GM23338 (cell line): ENCODE data around the gene SPRR1A. TPM values are rescaled to one million over a fixed set of nuclear protein-coding genes. Genes with fewer than 3 reads are reported as not detected.

Source experiments
- ATAC-seq: fragments of 200-7000 bp; cut with Tn5 transposase; 3 replicates; pipeline ENCODE4 v1.9.1; 2020
- DNase-seq: peaks from one replicate; pipeline ENCODE4 v3.0.0-alpha.2; 2015; ENCODE audit warnings: low spot score
- H2AFZ ChIP-seq: fragments of 200-600 bp; sonication (generic); 2 replicates; pipeline ENCODE4 v1.8.0; 2016; ENCODE audit warnings: antibody characterized with exemption, mild to moderate bottlenecking, moderate library complexity
- H3F3A ChIP-seq: fragments of 200-600 bp; sonication (generic); replicated peaks from 2 replicates; pipeline ENCODE4 v1.8.0; 2017; ENCODE audit warnings: antibody characterized with exemption, mixed run types, low read depth
- H3K27ac ChIP-seq: fragments of 200-600 bp; sonication (generic); 2 replicates; pipeline ENCODE4 v1.6.1; 2016; ENCODE audit warnings: low read depth
- H3K27me3 ChIP-seq: fragments of 200-600 bp; sonication (generic); 2 replicates; pipeline ENCODE4 v1.8.0; 2016; ENCODE audit warnings: mild to moderate bottlenecking, mixed run types, moderate library complexity; ENCODE audit not compliant: insufficient read depth
- H3K36me3 ChIP-seq: fragments of 200-600 bp; sonication (generic); 2 replicates; pipeline ENCODE4 v1.8.0; 2016; ENCODE audit warnings: mild to moderate bottlenecking; ENCODE audit not compliant: insufficient read depth
- H3K4me1 ChIP-seq: fragments of 200-600 bp; sonication (generic); 2 replicates; pipeline ENCODE4 v1.8.0; 2016; ENCODE audit warnings: mild to moderate bottlenecking, moderate library complexity; ENCODE audit not compliant: insufficient read depth
- H3K4me2 ChIP-seq: fragments of 200-600 bp; sonication (generic); 2 replicates; pipeline ENCODE4 v1.7.1; 2017; ENCODE audit warnings: mixed run types
- H3K4me3 ChIP-seq: fragments of 200-600 bp; sonication (generic); 2 replicates; pipeline ENCODE4 v1.6.1; 2016; ENCODE audit warnings: mixed run types
- H3K79me2 ChIP-seq: fragments of 200-600 bp; sonication (generic); replicated peaks from 2 replicates; pipeline ENCODE4 v1.8.0; 2017; ENCODE audit warnings: mild to moderate bottlenecking; ENCODE audit not compliant: insufficient read depth
- H3K9me2 ChIP-seq: fragments of 200-600 bp; sonication (generic); 2 replicates; pipeline ENCODE4 v1.8.0; 2017; ENCODE audit not compliant: insufficient read depth
- H4K20me1 ChIP-seq: fragments of 200-600 bp; sonication (generic); replicated peaks from 2 replicates; pipeline ENCODE4 v1.8.0; 2017; ENCODE audit warnings: mild to moderate bottlenecking; ENCODE audit not compliant: insufficient read depth
- H3K27ac Mint-ChIP-seq: 2 replicates; pipeline ENCODE4 v1.8.0; 2020; ENCODE audit warnings: inconsistent platforms, mild to moderate bottlenecking, moderate library complexity, mixed read lengths
- H3K27me3 Mint-ChIP-seq: 3 replicates; pipeline ENCODE4 v1.8.0; 2022; ENCODE audit warnings: low read depth, mild to moderate bottlenecking, moderate library complexity, mixed read lengths, inconsistent platforms; ENCODE audit not compliant: insufficient read depth, poor library complexity
- H3K36me3 Mint-ChIP-seq: 3 replicates; pipeline ENCODE4 v1.8.0; 2021; ENCODE audit warnings: low read depth, mild to moderate bottlenecking, inconsistent platforms, moderate library complexity, mixed read lengths
- H3K4me1 Mint-ChIP-seq: 3 replicates; pipeline ENCODE4 v1.8.0; 2020; ENCODE audit warnings: mild to moderate bottlenecking, inconsistent platforms, mixed read lengths
- H3K4me3 Mint-ChIP-seq: 3 replicates; pipeline ENCODE4 v1.8.0; 2021; ENCODE audit warnings: moderate library complexity, mild to moderate bottlenecking, inconsistent platforms, mixed read lengths
- H3K9me3 Mint-ChIP-seq: 3 replicates; pipeline ENCODE4 v1.8.0; 2020; ENCODE audit warnings: moderate library complexity, mild to moderate bottlenecking, inconsistent platforms, mixed read lengths
- CREB1 ChIP-seq: fragments of 250-450 bp; sonication (Bioruptor Pico); IDR thresholded peaks from 2 replicates; pipeline ENCODE4 v1.5.0; 2020; ENCODE audit warnings: low read depth, mild to moderate bottlenecking, moderate library complexity
- CTCF ChIP-seq, 2 experiments: fragments of 200-600 bp in 1 of 2; sonication (generic) in 1 of 2; conservative IDR thresholded peaks; 2 replicates each; pipeline versions ENCODE4 v1.5.1 to v1.6.1; 2016 to 2017; ENCODE audit warnings: antibody characterized with exemption in 2 of 2, low read depth in 2 of 2, mild to moderate bottlenecking in 2 of 2, moderate library complexity in 1 of 2
- EZH2 ChIP-seq: fragments of 200-600 bp; sonication (generic); IDR thresholded peaks from one replicate; pipeline ENCODE4 v1.8.0; 2017; ENCODE audit warnings: antibody characterized with exemption, mild to moderate bottlenecking, low read depth; ENCODE audit not compliant: unreplicated experiment
- EZH2phosphoT487 ChIP-seq: fragments of 200-600 bp; sonication (generic); IDR thresholded peaks from one replicate; pipeline ENCODE4 v1.8.1; 2018; ENCODE audit warnings: antibody characterized with exemption; ENCODE audit not compliant: unreplicated experiment
- JUNB ChIP-seq: IDR thresholded peaks from one replicate; pipeline ENCODE4 v1.6.1; 2016; ENCODE audit warnings: antibody characterized with exemption; ENCODE audit not compliant: unreplicated experiment
- NANOG ChIP-seq: IDR thresholded peaks from 2 replicates; pipeline ENCODE4 v1.6.1; 2016; ENCODE audit warnings: antibody characterized with exemption, borderline replicate concordance
- POLR2AphosphoS5 ChIP-seq: IDR thresholded peaks from 2 replicates; pipeline ENCODE4 v1.6.1; 2016; ENCODE audit warnings: antibody characterized with exemption, low read depth
- ZNF114 ChIP-seq: fragments of 250-450 bp; sonication (Bioruptor Pico); IDR thresholded peaks from 2 replicates; pipeline ENCODE4 v1.5.0; 2020; ENCODE audit warnings: mild to moderate bottlenecking, moderate library complexity
- ZNF331 ChIP-seq: fragments of 250-450 bp; sonication (Bioruptor Pico); IDR thresholded peaks from 2 replicates; pipeline ENCODE4 v1.5.0; 2020; ENCODE audit warnings: low read depth, mild to moderate bottlenecking, moderate library complexity
- polyA plus RNA-seq: library from polyadenylated mRNA; unstranded; fragments of >200 nt; fragmentation: Nextera tagmentation; extraction: Ambion mirVana; gene quantifications from 2 replicates; pipeline ENCODE4 v1.2.1, GENCODE V29; 2016
- total RNA-seq: library from RNA; depleted of rRNA; stranded (reverse); fragments of >200 nt; shearing (Covaris generic); gene quantifications from 2 replicates; pipeline ENCODE4 v1.2.3, GENCODE V29; 2014
- TF ChIP-seq, protein P1 (sequence below): IDR thresholded peaks from 2 replicates; pipeline ENCODE4 v1.6.1; 2016; ENCODE audit warnings: antibody characterized with exemption
- TF ChIP-seq, protein P2 (sequence below): IDR thresholded peaks from one replicate; pipeline ENCODE4 v1.6.1; 2018; ENCODE audit warnings: antibody characterized with exemption; ENCODE audit not compliant: unreplicated experiment

SPRR1A gene
- total and polyA plus RNA-seq, 2 experiments from 2014 or later = not detected

GRCh38 chr1:152986578-152986977, 2.7 kb downstream of the SPRR1A start:
- H3K4me2 ChIP-seq = no peak overlapping the region
- TF ChIP-seq NANOG (no peak), CREB1 (no peak), CTCF (conservative IDR thresholded peaks at IDR 0.05; ENCODE audit: low read depth in 2 of 2) (no peak), JUNB (no peak), POLR2AphosphoS5 (no peak), ZNF331 (no peak), ZNF114 (CRISPR knock-in tag) (no peak)
- TF ChIP-seq, protein P1, sequence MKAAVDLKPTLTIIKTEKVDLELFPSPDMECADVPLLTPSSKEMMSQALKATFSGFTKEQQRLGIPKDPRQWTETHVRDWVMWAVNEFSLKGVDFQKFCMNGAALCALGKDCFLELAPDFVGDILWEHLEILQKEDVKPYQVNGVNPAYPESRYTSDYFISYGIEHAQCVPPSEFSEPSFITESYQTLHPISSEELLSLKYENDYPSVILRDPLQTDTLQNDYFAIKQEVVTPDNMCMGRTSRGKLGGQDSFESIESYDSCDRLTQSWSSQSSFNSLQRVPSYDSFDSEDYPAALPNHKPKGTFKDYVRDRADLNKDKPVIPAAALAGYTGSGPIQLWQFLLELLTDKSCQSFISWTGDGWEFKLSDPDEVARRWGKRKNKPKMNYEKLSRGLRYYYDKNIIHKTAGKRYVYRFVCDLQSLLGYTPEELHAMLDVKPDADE = no peak
- H3K27me3 Mint-ChIP-seq = peaks cover 7% of the 10 kb centered on the region

DNA sequence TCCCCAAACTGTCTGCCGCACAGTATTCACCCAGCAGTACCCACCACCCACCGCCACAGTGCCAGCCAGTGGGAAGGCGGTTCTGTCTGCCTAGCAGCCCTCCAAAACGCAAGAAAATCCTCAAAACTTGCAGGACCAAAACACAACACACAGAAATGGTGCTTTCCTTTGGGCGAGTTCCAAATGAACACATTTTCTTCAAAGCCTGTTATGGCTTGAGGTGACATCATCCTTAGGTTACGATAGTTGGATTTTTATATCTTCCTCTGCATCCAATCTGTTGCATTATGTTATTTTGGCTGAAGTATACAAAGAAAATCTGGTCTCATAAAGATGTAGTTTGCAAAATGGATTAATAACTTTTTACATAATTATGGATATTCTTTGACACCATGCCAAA, 9.3 kb downstream of the SPRR1A start:
- Histone ChIP-seq H3K4me3 (no peak overlapping the region), H3K79me2 (no peaks in the 10 kb centered on the region), H3F3A (no peaks in the 10 kb centered on the region), H3K4me1 (no peaks in the 10 kb centered on the region; the same call in 1 of the 2 replicates), H3K36me3 (no peaks in the 10 kb centered on the region), H3K27me3 (no peaks in the 10 kb centered on the region), H2AFZ (no peak overlapping the region), H4K20me1 (no peaks in the 10 kb centered on the region), H3K9me2 (no peaks in the 10 kb centered on the region), H3K4me2 (no peak overlapping the region), H3K27ac (no peak overlapping the region)
- H3K27ac Mint-ChIP-seq = no peak overlapping the region
- DNase-seq (no peak), ATAC-seq (no peak)
- H3K36me3 Mint-ChIP-seq = no peaks in the 10 kb centered on the region; the same call in 2 of the 3 replicates
- no peaks in the 10 kb centered on the region for H3K27me3 Mint-ChIP-seq
- H3K9me3 Mint-ChIP-seq = peaks cover 8% of the 10 kb centered on the region; the same call in 2 of the 3 replicates
- H3K4me3 Mint-ChIP-seq = no peak overlapping the region
- H3K4me1 Mint-ChIP-seq = peaks cover 11% of the 10 kb centered on the region; the same call in 2 of the 3 replicates
- TF ChIP-seq EZH2 (no peak), EZH2phosphoT487 (no peak), POLR2AphosphoS5 (no peak), NANOG (no peak), JUNB (no peak)
- TF ChIP-seq, protein P1 = no peak
- TF ChIP-seq, protein P2, sequence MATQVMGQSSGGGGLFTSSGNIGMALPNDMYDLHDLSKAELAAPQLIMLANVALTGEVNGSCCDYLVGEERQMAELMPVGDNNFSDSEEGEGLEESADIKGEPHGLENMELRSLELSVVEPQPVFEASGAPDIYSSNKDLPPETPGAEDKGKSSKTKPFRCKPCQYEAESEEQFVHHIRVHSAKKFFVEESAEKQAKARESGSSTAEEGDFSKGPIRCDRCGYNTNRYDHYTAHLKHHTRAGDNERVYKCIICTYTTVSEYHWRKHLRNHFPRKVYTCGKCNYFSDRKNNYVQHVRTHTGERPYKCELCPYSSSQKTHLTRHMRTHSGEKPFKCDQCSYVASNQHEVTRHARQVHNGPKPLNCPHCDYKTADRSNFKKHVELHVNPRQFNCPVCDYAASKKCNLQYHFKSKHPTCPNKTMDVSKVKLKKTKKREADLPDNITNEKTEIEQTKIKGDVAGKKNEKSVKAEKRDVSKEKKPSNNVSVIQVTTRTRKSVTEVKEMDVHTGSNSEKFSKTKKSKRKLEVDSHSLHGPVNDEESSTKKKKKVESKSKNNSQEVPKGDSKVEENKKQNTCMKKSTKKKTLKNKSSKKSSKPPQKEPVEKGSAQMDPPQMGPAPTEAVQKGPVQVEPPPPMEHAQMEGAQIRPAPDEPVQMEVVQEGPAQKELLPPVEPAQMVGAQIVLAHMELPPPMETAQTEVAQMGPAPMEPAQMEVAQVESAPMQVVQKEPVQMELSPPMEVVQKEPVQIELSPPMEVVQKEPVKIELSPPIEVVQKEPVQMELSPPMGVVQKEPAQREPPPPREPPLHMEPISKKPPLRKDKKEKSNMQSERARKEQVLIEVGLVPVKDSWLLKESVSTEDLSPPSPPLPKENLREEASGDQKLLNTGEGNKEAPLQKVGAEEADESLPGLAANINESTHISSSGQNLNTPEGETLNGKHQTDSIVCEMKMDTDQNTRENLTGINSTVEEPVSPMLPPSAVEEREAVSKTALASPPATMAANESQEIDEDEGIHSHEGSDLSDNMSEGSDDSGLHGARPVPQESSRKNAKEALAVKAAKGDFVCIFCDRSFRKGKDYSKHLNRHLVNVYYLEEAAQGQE = no peak

More at GRCh38 chr1:152986578-152986977, 2.7 kb downstream of the SPRR1A start:
- Mint-ChIP-seq H3K27ac (no peak overlapping the region), H3K36me3 (no peaks in the 10 kb centered on the region), H3K4me3 (no peak overlapping the region), H3K9me3 (no peaks in the 10 kb centered on the region; the same call in 2 of the 3 replicates), H3K4me1 (no peaks in the 10 kb centered on the region)
- DNase-seq (no peak), ATAC-seq (no peak)
- Histone ChIP-seq H4K20me1 (no peaks in the 10 kb centered on the region), H3K4me3 (no peak overlapping the region), H3K36me3 (no peaks in the 10 kb centered on the region), H3K27ac (no peak overlapping the region), H3K79me2 (no peaks in the 10 kb centered on the region), H2AFZ (no peak overlapping the region), H3K9me2 (no peaks in the 10 kb centered on the region), H3F3A (no peaks in the 10 kb centered on the region), H3K27me3 (no peaks in the 10 kb centered on the region), H3K4me1 (no peaks in the 10 kb centered on the region)
